K562 (cell line): ENCODE measurements around the gene RSRC1. TPM values are rescaled to one million over a fixed set of nuclear protein-coding genes. Genes with fewer than 3 reads are reported as not detected.
A peak's percentile ranks its signal among the peaks of the same experiment; 100 is the strongest.

Source experiments
- ATAC-seq: fragments of 200-7000 bp; cut with Tn5 transposase; 3 replicates; pipeline ENCODE4 v1.9.1; 2020; ENCODE audit warnings: moderate library complexity
- BruUV-seq: library from RNA; stranded (reverse); fragments of 400-500 nt; replicated peaks from 2 replicates; lab custom pipeline; 2021; lab: Mats Ljungman, UMichigan
- CTCF ChIA-PET: fragments of 300-600 bp; formaldehyde crosslinking; extraction: SDS; loops from one replicate; lab custom pipeline; 2021; ENCODE audit warnings: low intra/inter-chr PET ratio; lab: Yijun Ruan, JAX
- POLR2A ChIA-PET: fragments of 300-600, 350-650 bp; sonication (Branson Sonifier 250); formaldehyde crosslinking; extraction: SDS; loops from one replicate; lab custom pipeline; 2021; ENCODE audit warnings: antibody characterized with exemption, inconsistent platforms; lab: Yijun Ruan, JAX
- DNase-seq, 4 experiments: peaks; one replicate each; pipeline versions ENCODE4 v3.0.0 to v3.0.0-alpha.2; 2011 to 2018; ENCODE audit warnings: low spot score in 3 of 4, mixed read lengths in 3 of 4; ENCODE audit errors: extremely low read depth in 1 of 4
- FAIRE-seq: peaks from 2 replicates; lab custom pipeline; 2011; peaks lifted over from hg19 to GRCh38; lab: Jason Lieb, UNC
- H2AFZ ChIP-seq: 2 replicates; pipeline ENCODE4 v1.6.0; 2011; ENCODE audit warnings: low read depth, low read length, control low read depth, inconsistent platforms
- H3K27ac ChIP-seq: fragments of 200-600 bp; 3 replicates; pipeline ENCODE4 v1.8.0; 2011; ENCODE audit warnings: low read depth, mild to moderate bottlenecking, control low read depth, inconsistent platforms, low read length, moderate library complexity, mixed read lengths; ENCODE audit errors: extremely low read depth
- H3K27me3 ChIP-seq, 2 experiments: fragments of 300-600 bp in 1 of 2; 2 replicates in 1 of 2; 3 replicates in 1 of 2; pipeline versions ENCODE4 v1.6.0 to v1.8.0; 2011; ENCODE audit warnings: inconsistent platforms in 2 of 2, low read length in 2 of 2, mild to moderate bottlenecking in 1 of 2, mixed read lengths in 1 of 2, moderate library complexity in 1 of 2; ENCODE audit not compliant: control insufficient read depth in 2 of 2, insufficient read depth in 2 of 2
- H3K36me3 ChIP-seq: fragments of 300-600 bp; 3 replicates; pipeline ENCODE4 v1.8.0; 2011; ENCODE audit warnings: mild to moderate bottlenecking, low read length, inconsistent platforms; ENCODE audit not compliant: control insufficient read depth, insufficient read depth
- H3K4me1 ChIP-seq, 2 experiments: fragments of 200-600 bp in 1 of 2; replicated peaks in 1 of 2; 2 replicates in 1 of 2; 3 replicates in 1 of 2; pipeline versions ENCODE4 v1.5.1 to v1.8.0; 2011; ENCODE audit warnings: inconsistent platforms in 2 of 2, low read length in 2 of 2, mild to moderate bottlenecking in 1 of 2, mixed read lengths in 1 of 2, moderate library complexity in 1 of 2; ENCODE audit not compliant: control insufficient read depth in 2 of 2, insufficient read depth in 2 of 2
- H3K4me2 ChIP-seq: 2 replicates; pipeline ENCODE4 v1.6.1; 2011; ENCODE audit warnings: low read length, control low read depth, inconsistent platforms, mixed read lengths; ENCODE audit not compliant: insufficient read depth
- H3K4me3 ChIP-seq: fragments of 200-600 bp; sonication (generic), shearing (Covaris generic); 2 replicates; pipeline ENCODE4 v1.5.1; 2016; ENCODE audit warnings: control low read depth, inconsistent platforms
- H3K79me2 ChIP-seq: fragments of 200-600 bp; 3 replicates; pipeline ENCODE4 v1.8.0; 2011; ENCODE audit warnings: low read length, inconsistent platforms; ENCODE audit not compliant: control insufficient read depth, insufficient read depth
- H3K9ac ChIP-seq, 2 experiments: 2 replicates each; pipeline versions ENCODE4 v1.6.0 to v1.6.1; 2011; ENCODE audit warnings: low read depth in 2 of 2, low read length in 2 of 2, control low read depth in 1 of 2, inconsistent platforms in 1 of 2, mild to moderate bottlenecking in 1 of 2, mixed read lengths in 1 of 2; ENCODE audit not compliant: insufficient read depth in 1 of 2
- H3K9me1 ChIP-seq: one replicate; pipeline ENCODE4 v1.6.0; 2011; ENCODE audit warnings: inconsistent platforms, mild to moderate bottlenecking, low read length, moderate library complexity; ENCODE audit not compliant: control insufficient read depth, insufficient read depth
- H3K9me3 ChIP-seq: replicated peaks from 2 replicates; pipeline ENCODE4 v1.5.1; 2011; ENCODE audit warnings: low read depth, low read length, inconsistent platforms; ENCODE audit not compliant: control insufficient read depth, insufficient read depth
- H4K20me1 ChIP-seq: replicated peaks from 2 replicates; pipeline ENCODE4 v1.6.1; 2011; ENCODE audit warnings: low read length, inconsistent platforms, mixed read lengths; ENCODE audit not compliant: control insufficient read depth, insufficient read depth
- BHLHE40 ChIP-seq: IDR thresholded peaks from 2 replicates; pipeline ENCODE4 v1.6.1; 2011; ENCODE audit warnings: low read length, improper control_type of control experiment
- ETV1 ChIP-seq: fragments of 450-650 bp; conservative IDR thresholded peaks from 2 replicates; pipeline ENCODE4 v1.6.1; 2016; ENCODE audit warnings: missing genetic modification characterization, control low read depth, low read depth, missing compliant biosample characterization
- GABPA ChIP-seq: fragments of 200-800 bp; sonication (Bioruptor generic); conservative IDR thresholded peaks from 2 replicates; pipeline ENCODE4 v1.6.1; 2016; ENCODE audit warnings: low read depth, missing genetic modification characterization, missing compliant biosample characterization
- GABPB2 ChIP-seq: fragments of 250-450 bp; sonication (Bioruptor Pico); conservative IDR thresholded peaks from 2 replicates; pipeline ENCODE4 v1.5.1; 2021; ENCODE audit warnings: mild to moderate bottlenecking
- MTA2 ChIP-seq: fragments of 450-650 bp; IDR thresholded peaks from 2 replicates; pipeline ENCODE4 v1.6.1; 2016; ENCODE audit warnings: low read depth
- NFIC ChIP-seq: fragments of 450-650 bp; IDR thresholded peaks from 2 replicates; pipeline ENCODE4 v1.6.1; 2017; ENCODE audit warnings: mild to moderate bottlenecking, inconsistent platforms
- ZNF274 ChIP-seq: IDR thresholded peaks from 2 replicates; pipeline ENCODE4 v1.6.1; 2011; ENCODE audit warnings: low read depth, mild to moderate bottlenecking, low read length, moderate library complexity, borderline replicate concordance
- ZNF57 ChIP-seq: fragments of 450-650 bp; formaldehyde crosslinking; IDR thresholded peaks from 2 replicates; pipeline ENCODE4 v1.4.0; 2020; ENCODE audit warnings: mild to moderate bottlenecking, moderate library complexity
- ZNF589 ChIP-seq: fragments of 200-800 bp; sonication (Bioruptor generic); IDR thresholded peaks from 2 replicates; pipeline ENCODE4 v1.6.1; 2016; ENCODE audit warnings: low read depth, missing genetic modification characterization, missing compliant biosample characterization
- WGBS: fragments of 100-300 bp; shearing (Covaris generic); methylation state at CpG from one replicate; pipeline ENCODE4 v1.1.6; 2016; ENCODE audit warnings: low coverage, mixed read lengths; ENCODE audit not compliant: insufficient coverage; ENCODE audit errors: missing lambda C conversion rate; 5-methylcytosine and 5-hydroxymethylcytosine counted together
- in situ Hi-C: fragments of 300-500 bp; cut with MboI; formaldehyde crosslinking; loops from 4 replicates; pipeline ENCODE4 v1.15.0; 2018; ENCODE audit warnings: inconsistent platforms, mixed read lengths
- intact Hi-C: fragments of 100-400 bp; cut with micrococcal nuclease; formaldehyde crosslinking; loops from 2 replicates; pipeline ENCODE4 v1.14.2; 2022
- polyA plus RNA-seq, 8 experiments: library from polyadenylated mRNA; depleted of rRNA in 4 of 8; stranded (reverse) in 5 of 8; unstranded in 3 of 8; fragments of >200 nt; fragmentation: Nextera tagmentation in 2 of 8; fragmentation: Illumina TruSeq in 1 of 8; extraction: Ambion mirVana in 2 of 8; extraction: Trizol in 1 of 8; gene quantifications; 2 replicates each; pipeline versions ENCODE4 v1.2.1 to v1.2.3, GENCODE V29; 2011 to 2014; ENCODE audit warnings: inconsistent platforms in 1 of 8, missing spikeins in 1 of 8
- total RNA-seq, 7 experiments: library from RNA; depleted of rRNA in 6 of 7; stranded (reverse); fragments of >200 nt in 6 of 7; fragmentation: Illumina TruSeq in 2 of 7; extraction: Trizol in 2 of 7; gene quantifications; 2 replicates each; pipeline versions ENCODE4 v1.2.1 to v1.2.3, GENCODE V29; 2011 to 2021; ENCODE audit warnings: low replicate concordance in 1 of 7
- TF ChIP-seq, protein P1 (sequence below), 2 experiments: fragments of 250-450 bp in 1 of 2; fragments of 450-650 bp in 1 of 2; sonication (Bioruptor Pico) in 1 of 2; IDR thresholded peaks; 2 replicates each; pipeline versions ENCODE4 v1.6.1 to v1.8.0; 2016 to 2021; ENCODE audit warnings: mild to moderate bottlenecking in 2 of 2, moderate library complexity in 2 of 2, missing compliant biosample characterization in 1 of 2, missing genetic modification characterization in 1 of 2
- TF ChIP-seq, protein P2 (sequence below): fragments of 250-450 bp; sonication (Bioruptor Pico); IDR thresholded peaks from 2 replicates; pipeline ENCODE4 v1.5.0; 2020; ENCODE audit warnings: mild to moderate bottlenecking
- TF ChIP-seq, protein P3 (sequence below), 2 experiments: IDR thresholded peaks; 2 replicates each; pipeline ENCODE4 v1.6.1; 2011; ENCODE audit warnings: borderline replicate concordance in 1 of 2, control low read depth in 1 of 2, low read depth in 1 of 2, low read length in 1 of 2, mild to moderate bottlenecking in 1 of 2, mixed read lengths in 1 of 2, moderate library complexity in 1 of 2; ENCODE audit not compliant: insufficient read depth in 1 of 2, insufficient read length in 1 of 2, poor library complexity in 1 of 2, severe bottlenecking in 1 of 2; ENCODE audit errors: extremely low read depth in 1 of 2

Gene RSRC1
- total and polyA plus RNA-seq, 9 of the 15 experiments (the other 6 are each of a cell fraction or from before 2014, with no cell fraction given): 19.3 to 128 (median 75.5) TPM

DNA sequence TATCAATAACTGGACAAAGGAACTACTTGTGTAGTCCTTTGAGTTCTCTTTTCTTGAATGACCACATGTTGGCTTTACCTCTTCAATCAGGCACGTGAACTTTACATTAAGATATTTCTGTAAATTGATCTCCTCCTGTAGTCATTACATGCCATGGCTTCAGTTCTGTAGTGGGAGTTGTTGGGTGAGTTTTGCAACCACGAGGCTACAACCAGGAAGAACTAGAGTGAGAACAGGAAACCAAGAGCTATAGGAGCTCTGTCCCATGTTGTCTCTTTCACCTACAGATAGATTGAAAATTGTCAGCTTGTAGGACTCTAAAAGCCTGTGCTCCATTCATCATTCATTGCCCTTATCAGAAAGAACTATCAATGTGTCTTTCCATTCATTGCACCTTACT is 2.0 kb downstream of the RSRC1 start:
- intact Hi-C loops (no loop called here), in situ Hi-C loops (no loop called here)
- H3K4me2 ChIP-seq: peak overlapping the region; percentile 45
- BruUV-seq: no TSS peak
- TF ChIP-seq ZNF274 (no peak), NFIC (no peak), GABPB2 (CRISPR knock-in tag) (no peak), GABPA (no peak), MTA2 (no peak), BHLHE40 (no peak), ETV1 (no peak), ZNF57 (no peak), ZNF589 (no peak)
- TF ChIP-seq, protein P1, sequence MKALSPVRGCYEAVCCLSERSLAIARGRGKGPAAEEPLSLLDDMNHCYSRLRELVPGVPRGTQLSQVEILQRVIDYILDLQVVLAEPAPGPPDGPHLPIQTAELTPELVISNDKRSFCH (CRISPR knock-in tag; IDR thresholded peaks at IDR 0.05): no peak
- TF ChIP-seq, protein P1 (tag; IDR thresholded peaks at IDR 0.05): no peak
- TF ChIP-seq, protein P2, sequence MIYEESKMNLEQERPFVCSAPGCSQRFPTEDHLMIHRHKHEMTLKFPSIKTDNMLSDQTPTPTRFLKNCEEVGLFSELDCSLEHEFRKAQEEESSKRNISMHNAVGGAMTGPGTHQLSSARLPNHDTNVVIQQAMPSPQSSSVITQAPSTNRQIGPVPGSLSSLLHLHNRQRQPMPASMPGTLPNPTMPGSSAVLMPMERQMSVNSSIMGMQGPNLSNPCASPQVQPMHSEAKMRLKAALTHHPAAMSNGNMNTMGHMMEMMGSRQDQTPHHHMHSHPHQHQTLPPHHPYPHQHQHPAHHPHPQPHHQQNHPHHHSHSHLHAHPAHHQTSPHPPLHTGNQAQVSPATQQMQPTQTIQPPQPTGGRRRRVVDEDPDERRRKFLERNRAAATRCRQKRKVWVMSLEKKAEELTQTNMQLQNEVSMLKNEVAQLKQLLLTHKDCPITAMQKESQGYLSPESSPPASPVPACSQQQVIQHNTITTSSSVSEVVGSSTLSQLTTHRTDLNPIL (CRISPR knock-in tag): no peak
- TF ChIP-seq, protein P3, sequence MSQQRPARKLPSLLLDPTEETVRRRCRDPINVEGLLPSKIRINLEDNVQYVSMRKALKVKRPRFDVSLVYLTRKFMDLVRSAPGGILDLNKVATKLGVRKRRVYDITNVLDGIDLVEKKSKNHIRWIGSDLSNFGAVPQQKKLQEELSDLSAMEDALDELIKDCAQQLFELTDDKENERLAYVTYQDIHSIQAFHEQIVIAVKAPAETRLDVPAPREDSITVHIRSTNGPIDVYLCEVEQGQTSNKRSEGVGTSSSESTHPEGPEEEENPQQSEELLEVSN (IDR thresholded peaks at IDR 0.05; ENCODE audit: borderline replicate concordance in 1 of 2, extremely low read depth in 1 of 2, insufficient read depth in 1 of 2, insufficient read length in 1 of 2, low read depth in 1 of 2, low read length in 1 of 2, poor library complexity in 1 of 2, severe bottlenecking in 1 of 2): no peak
- no peak overlapping the region; the same call in 1 of the 2 replicates for H3K4me3 ChIP-seq
- no peaks in the 10 kb centered on the region for H4K20me1 ChIP-seq
- H3K4me1 ChIP-seq: peaks cover 4 to 6% of the 10 kb centered on the region in 2 experiments; a peak in 4 of 5 replicates
- peak overlapping the region; percentile 36; the same call in 2 of the 3 replicates for H3K27ac ChIP-seq
- WGBS: 8% methylated on average over 2 of the region's 2 CpGs
- H3K79me2 ChIP-seq: peaks cover 67% of the 10 kb centered on the region
- ATAC-seq (no peak), DNase-seq (no peak), FAIRE-seq (no peak)
- no peaks in the 10 kb centered on the region for H3K27me3 ChIP-seq
- ChIA-PET CTCF (no interaction called here), POLR2A (interaction anchor here (0.8 kb wide), 1 partner anchor 231 kb away, joined by 3 read pairs; no protein-coding TSS in a partner anchor)
- peak overlapping the region; percentile 13; the same call in 1 of the 2 replicates for H2AFZ ChIP-seq
- H3K9ac ChIP-seq: peak overlapping the region in 1 of 2 experiments; percentile 85; a peak in 1 of 4 replicates
- 0 out of 2 replicates have a peak, but pooled peaks cover 2% of the 10 kb centered on the region for H3K9me3 ChIP-seq
- 0 out of 3 replicates have a peak, but pooled peaks cover 3% of the 10 kb centered on the region for H3K36me3 ChIP-seq
- no peaks in the 10 kb centered on the region for H3K9me1 ChIP-seq
